ENCODE data around the gene BABAM1.

The BABAM1 gene

GRCh38 chr19:17296273-17296672 is 29.0 kb downstream of the BABAM1 start:
- H3K27ac ChIP-seq = no peak overlapping the region
- no peak for TF ChIP-seq CTCF (IDR thresholded peaks at IDR 0.05)
- no peaks in the 10 kb centered on the region for H3K9me3 ChIP-seq
- peaks cover 21 to 30% of the 10 kb centered on the region in 2 experiments for H3K4me1 ChIP-seq (ENCODE audit: control insufficient read depth in 1 of 2, insufficient read depth in 1 of 2, low read depth in 1 of 2, low read length in 1 of 2)
- H3K36me3 ChIP-seq = peaks cover 5% of the 10 kb centered on the region
- no peaks in the 10 kb centered on the region for H3K27me3 ChIP-seq
- H3K4me3 ChIP-seq (ENCODE audit: low read depth in 1 of 2, low read length in 1 of 2) = no peak overlapping the region

DNA sequence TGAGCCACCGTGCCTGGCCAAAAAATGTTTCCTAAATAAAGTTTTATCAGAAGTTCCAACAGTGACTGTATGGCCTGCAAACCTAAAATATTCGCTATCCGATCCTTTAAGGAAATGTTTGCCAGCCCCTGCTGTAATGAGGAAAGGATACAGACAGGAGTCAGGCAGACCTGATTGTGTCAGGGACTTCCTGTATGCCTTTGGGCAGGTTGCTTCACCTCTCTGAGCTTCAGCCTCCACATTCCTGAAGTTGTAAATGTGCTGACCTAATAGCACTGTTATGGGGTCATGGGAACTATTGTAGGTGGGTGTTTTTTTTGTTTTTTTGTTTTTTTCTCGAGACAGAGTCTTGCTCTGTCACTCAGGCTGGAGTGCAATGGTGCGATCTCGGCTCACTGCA is 29.7 kb downstream of the BABAM1 start:
- Histone ChIP-seq H3K4me1 (ENCODE audit: control insufficient read depth in 1 of 2, insufficient read depth in 1 of 2, low read depth in 1 of 2, low read length in 1 of 2) (peaks cover 20 to 29% of the 10 kb centered on the region in 2 experiments), H3K27ac (peak overlapping the region; percentile 16), H3K4me3 (ENCODE audit: low read depth in 1 of 2, low read length in 1 of 2) (no peak overlapping the region), H3K36me3 (peaks cover 5% of the 10 kb centered on the region), H3K9me3 (no peaks in the 10 kb centered on the region), H3K27me3 (no peaks in the 10 kb centered on the region)
- no peak for TF ChIP-seq CTCF (IDR thresholded peaks at IDR 0.05)

GRCh38 chr19:17300992-17301619 is 33.9 kb downstream of the BABAM1 start:
- Histone ChIP-seq H3K9me3 (no peaks in the 10 kb centered on the region), H3K4me1 (ENCODE audit: control insufficient read depth in 1 of 2, insufficient read depth in 1 of 2, low read depth in 1 of 2, low read length in 1 of 2) (peaks cover 46 to 51% of the 10 kb centered on the region in 2 experiments)
- TF ChIP-seq CTCF (IDR thresholded peaks at IDR 0.05) = no peak

GRCh38 chr19:17302391-17303166 is 35.3 kb downstream of the BABAM1 start:
- no peaks in the 10 kb centered on the region for H3K27me3 ChIP-seq
- H3K9me3 ChIP-seq = no peaks in the 10 kb centered on the region
- no peak for TF ChIP-seq CTCF (IDR thresholded peaks at IDR 0.05)
- H3K4me1 ChIP-seq (ENCODE audit: control insufficient read depth in 1 of 2, insufficient read depth in 1 of 2, low read depth in 1 of 2, low read length in 1 of 2) = peaks cover 42 to 43% of the 10 kb centered on the region in 2 experiments
- H3K27ac ChIP-seq = peak overlapping the region; percentile 72
- peak overlapping the region; percentile 75 to 91 for H3K4me3 ChIP-seq (ENCODE audit: low read depth in 1 of 2, low read length in 1 of 2)
- H3K36me3 ChIP-seq = no peaks in the 10 kb centered on the region

More at GRCh38 chr19:17300992-17301619, 33.9 kb downstream of the BABAM1 start:
- Histone ChIP-seq H3K27ac (no peak overlapping the region), H3K36me3 (no peaks in the 10 kb centered on the region), H3K4me3 (ENCODE audit: low read depth in 1 of 2, low read length in 1 of 2) (no peak overlapping the region), H3K27me3 (no peaks in the 10 kb centered on the region)

GRCh38 chr19:17303167-17303939 is 36.1 kb downstream of the BABAM1 start, which contains the start of gene ABHD8:
Gene ABHD8 (minus strand): TSS chr19:17303425. CDS start chr19:17301616, 1,809 bp downstream.
- peak within 1 kb of the TSS; percentile 72 for H3K27ac ChIP-seq
- no peaks in the 10 kb centered on the region for H3K27me3 ChIP-seq

More at GRCh38 chr19:17303167-17303939, 36.1 kb downstream of the BABAM1 start, which contains the start of gene ABHD8:
- Histone ChIP-seq H3K9me3 (no peaks in the 10 kb centered on the region), H3K4me3 (ENCODE audit: low read depth in 1 of 2, low read length in 1 of 2) (peak within 1 kb of the TSS; percentile 75 to 91), H3K36me3 (no peaks in the 10 kb centered on the region), H3K4me1 (ENCODE audit: control insufficient read depth in 1 of 2, insufficient read depth in 1 of 2, low read depth in 1 of 2, low read length in 1 of 2) (peaks cover 42 to 43% of the 10 kb centered on the region in 2 experiments)
- TF ChIP-seq CTCF (IDR thresholded peaks at IDR 0.05) = peak; percentile 96

All from neutrophil (primary cell).